Urothelium cell line (cell line): ENCODE results near the gene PLEKHF1.

Experiments
- DNase-seq: peaks from one replicate; pipeline ENCODE4 v3.0.0; 2011; ENCODE audit warnings: low spot score, mixed read lengths
- FAIRE-seq: peaks from 2 replicates; lab custom pipeline; 2011; peaks lifted over from hg19 to GRCh38; lab: Jason Lieb, UNC

PLEKHF1 gene

GRCh38 chr19:29724102-29724641, 58.9 kb downstream of the PLEKHF1 start:
- FAIRE-seq: no peak
- DNase-seq: no peak

GRCh38 chr19:29724746-29725145, 59.5 kb downstream of the PLEKHF1 start:
- FAIRE-seq: no peak
- DNase-seq: no peak
